Heart left ventricle (tissue), 16 donors: ENCODE results near the gene IL19. TPM values are rescaled to one million over a fixed set of nuclear protein-coding genes. Genes with fewer than 3 reads are reported as not detected.

Source experiments
- ATAC-seq, 4 donors: fragments of 200-7000 bp; cut with Tn5 transposase; one replicate each; pipeline ENCODE4 v1.9.1; 2020 to 2022; ENCODE audit warnings: moderate library complexity in 4 of 4, mild to moderate bottlenecking in 3 of 4, moderate number of reproducible peaks in 1 of 4
- DNase-seq, 5 donors: peaks; one replicate each; pipeline ENCODE4 v3.0.0-alpha.2; 2020
- H3K27ac ChIP-seq, 12 donors: fragments of 200-600 bp; sonication (generic) in 4 of 12; one replicate each; pipeline versions ENCODE4 v1.5.0 to v1.8.0; 2016 to 2022; ENCODE audit warnings: mild to moderate bottlenecking in 2 of 12
- H3K27me3 ChIP-seq, 9 donors: fragments of 200-600 bp; sonication (generic) in 2 of 9; one replicate each; pipeline versions ENCODE4 v1.5.1 to v1.8.0; 2016 to 2022; ENCODE audit warnings: mild to moderate bottlenecking in 3 of 9
- H3K36me3 ChIP-seq, 9 donors: fragments of 200-600 bp; sonication (generic) in 2 of 9; one replicate each; pipeline versions ENCODE4 v1.5.0 to v1.8.0; 2018 to 2022; ENCODE audit warnings: mild to moderate bottlenecking in 2 of 9
- H3K4me1 ChIP-seq, 12 donors: fragments of 200-600 bp; sonication (generic) in 4 of 12; one replicate each; pipeline versions ENCODE4 v1.5.0 to v1.8.0; 2016 to 2022; ENCODE audit warnings: mild to moderate bottlenecking in 3 of 12
- H3K4me3 ChIP-seq, 12 donors: fragments of 200-600 bp; sonication (generic) in 4 of 12; one replicate each; pipeline versions ENCODE4 v1.5.0 to v1.8.0; 2017 to 2022; ENCODE audit warnings: mild to moderate bottlenecking in 9 of 12, moderate library complexity in 4 of 12
- H3K9me3 ChIP-seq, 12 donors: fragments of 200-600 bp; sonication (generic) in 4 of 12; one replicate each; pipeline versions ENCODE4 v1.5.0 to v1.8.0; 2016 to 2022; ENCODE audit warnings: mild to moderate bottlenecking in 1 of 12
- CTCF ChIP-seq, 12 donors: fragments of 200-600 bp; sonication (generic) in 4 of 12; IDR thresholded peaks; one replicate each; pipeline versions ENCODE4 v1.5.0 to v1.8.0; 2018 to 2022; ENCODE audit warnings: antibody characterized with exemption in 12 of 12, mild to moderate bottlenecking in 5 of 12
- POLR2A ChIP-seq, 2 donors: fragments of 450-650 bp; IDR thresholded peaks; one replicate each; pipeline ENCODE4 v1.6.1; 2017; ENCODE audit warnings: antibody characterized with exemption in 2 of 2, mild to moderate bottlenecking in 2 of 2, moderate library complexity in 2 of 2
- WGBS, 4 donors: extraction: QIAGEN DNeasy Blood & Tissue Kit in 2 of 4; methylation state at CpG; one replicate each; pipeline versions ENCODE4 v1.1.5 to v1.1.7; 2013 to 2018; 5-methylcytosine and 5-hydroxymethylcytosine counted together
- intact Hi-C, 10 donors: fragments of 100-400 bp; cut with DNase I; formaldehyde crosslinking; loops; one replicate each; pipeline versions ENCODE4 v1.11.1 to v1.14.2; 2022
- polyA plus RNA-seq, 2 donors: library from polyadenylated mRNA; stranded (reverse); fragments of 200-250 nt; gene quantifications; one replicate each; pipeline ENCODE4 v1.2.3, GENCODE V29; 2013
- total RNA-seq, 9 donors: library from RNA; depleted of rRNA in 2 of 9; stranded (reverse); fragments of >200 nt in 2 of 9; fragmentation: NEBNext Ultra II Directional in 3 of 9; extraction: Animal tissue kit (Norgen Biotek cat#: 25700) in 3 of 9; gene quantifications; one replicate each; pipeline versions ENCODE4 v1.1.0 to v1.2.4, GENCODE V29; 2016 to 2023
- donor health status: ischemic (EF 13 %, LVEDD 7.1; RV severe dilation, severe dysfunction).
- donor health status: healthy with polysubstance abuse.
- donor health status: DM: no; HTN: yes; CAD: no.
- donor health status: DM: no; HTN: no; CAD: no.
- donor health status: ischemic (EF 25% LVEDD 6.9; RV normal size, moderate dysfunction).
- donor health status: ischemic (EF 25% LVEDD 5.7; RV mildly dilated, moderate dysfunction).
- donor health status: healthy.
- donor health status: DM: yes; HTN: yes; CAD: no.
- donor health status: ischemic (EF 35%, LVEDD 5.7; RV mildly dilated, moderate dysfunction).
- donor health status: nonischemic (EF 11% LVEDD 7.7; RV severe dilation, severe dysfunction).
- donor health status: DM: yes; HTN: yes; CAD: no.
- donor health status: PGD.
- donor health status: ischemic (EF 29% LVEDD 5.4; RV normal size, mild dysfunction).
- donor health status: nonischemic (EF 23%, LVEDD 6.1; RV moderate dilation, normal function).

Gene IL19
- total and polyA plus RNA-seq, 11 donors, result not detected

GRCh38 chr1:206745301-206745700 lies 25.3 kb upstream of the IL19 start:
- H3K4me3 ChIP-seq, result no peak overlapping the region
- no peak overlapping the region for H3K27ac ChIP-seq
- ATAC-seq (no peak), DNase-seq (no peak)
- no peaks in the 10 kb centered on the region for H3K9me3 ChIP-seq
- H3K4me1 ChIP-seq, result peaks cover 0 to 25% (median 0%) of the 10 kb centered on the region in 12 donors
- no peaks in the 10 kb centered on the region for H3K36me3 ChIP-seq
- intact Hi-C loops, result no loop called here
- H3K27me3 ChIP-seq, result no peaks in the 10 kb centered on the region
- 94 to 100% (median 97%) methylated on average over 1 of the region's 1 CpG for WGBS, 4 donors
- TF ChIP-seq POLR2A (IDR thresholded peaks at IDR 0.05) (no peak), CTCF (IDR thresholded peaks at IDR 0.05) (no peak)

DNA sequence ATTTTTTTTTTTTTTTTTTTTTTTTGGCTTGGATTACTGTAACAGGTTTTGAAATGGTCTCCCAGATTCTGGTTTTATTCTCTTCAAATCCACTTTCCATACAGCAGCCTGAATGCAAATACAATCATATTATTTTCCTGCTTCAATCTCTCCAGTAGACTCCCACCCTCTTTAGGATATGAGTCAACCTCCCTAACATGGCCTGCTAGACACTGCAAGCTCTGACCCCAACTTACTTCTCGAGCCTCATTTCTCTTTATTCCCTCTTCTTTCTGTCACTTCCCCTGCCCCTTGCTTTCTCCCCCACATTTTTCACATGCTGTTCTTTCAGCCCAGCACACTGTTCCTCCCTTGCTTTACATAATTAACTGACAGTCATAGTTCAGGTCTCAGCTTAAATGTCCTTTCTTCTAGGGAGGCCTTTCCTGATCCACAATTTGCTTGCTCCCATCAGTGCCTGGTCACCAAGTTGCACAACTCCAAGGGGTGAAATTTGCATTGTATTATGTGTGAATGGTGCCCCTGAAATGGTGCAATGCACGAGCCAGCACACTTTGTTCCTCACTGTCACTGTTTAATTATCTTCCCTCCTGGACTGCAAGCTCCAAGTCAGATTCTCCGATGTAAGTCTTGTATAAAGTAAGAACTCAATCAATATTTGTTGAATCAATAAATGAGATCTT lies 22.1 kb upstream of the IL19 start:
- no peak for TF ChIP-seq CTCF (IDR thresholded peaks at IDR 0.05)
- TF ChIP-seq POLR2A (IDR thresholded peaks at IDR 0.05), result no peak
- DNase-seq (no peak), ATAC-seq (no peak)
- Histone ChIP-seq H3K36me3 (no peaks in the 10 kb centered on the region), H3K4me1 (peaks cover 0 to 28% (median 0%) of the 10 kb centered on the region in 12 donors), H3K4me3 (no peak overlapping the region), H3K9me3 (no peaks in the 10 kb centered on the region), H3K27me3 (no peaks in the 10 kb centered on the region), H3K27ac (no peak overlapping the region)
- WGBS, 4 donors, result 85 to 88% (median 86%) methylated on average over 3 of the region's 3 CpGs
- intact Hi-C loops, result no loop called here

DNA sequence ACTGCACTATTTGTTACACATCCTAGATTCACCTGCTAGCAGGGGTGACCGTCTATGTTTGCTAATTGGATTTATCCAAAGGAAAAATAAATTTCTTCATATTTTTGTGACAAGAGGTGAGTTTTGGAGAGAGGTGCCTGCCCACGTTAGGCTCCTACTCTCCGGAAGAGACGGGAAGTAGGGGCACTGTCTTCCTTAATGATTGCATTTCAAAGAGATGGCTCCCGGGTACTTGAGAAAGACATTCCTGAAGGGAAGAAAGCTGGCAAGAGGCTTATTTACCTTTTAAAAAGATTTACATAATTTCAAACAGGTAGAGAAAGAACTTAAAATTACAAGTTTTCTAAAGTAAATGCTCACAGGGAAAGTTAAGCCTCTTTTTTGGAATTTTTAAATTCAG lies 18.7 kb upstream of the IL19 start:
- Histone ChIP-seq H3K27me3 (no peaks in the 10 kb centered on the region), H3K9me3 (peaks cover 0 to 6% (median 0%) of the 10 kb centered on the region in 12 donors), H3K36me3 (no peaks in the 10 kb centered on the region), H3K4me1 (peaks cover 0 to 17% (median 0%) of the 10 kb centered on the region in 12 donors), H3K4me3 (no peak overlapping the region), H3K27ac (no peak overlapping the region)
- ATAC-seq (no peak), DNase-seq (no peak)
- intact Hi-C loops, result no loop called here
- 57 to 68% (median 65%) methylated on average over 5 of the region's 5 CpGs for WGBS, 4 donors
- TF ChIP-seq POLR2A (IDR thresholded peaks at IDR 0.05) (no peak), CTCF (IDR thresholded peaks at IDR 0.05) (no peak)

- no peak for TF ChIP-seq CTCF (IDR thresholded peaks at IDR 0.05)
- TF ChIP-seq POLR2A (IDR thresholded peaks at IDR 0.05), result no peak
- ATAC-seq (no peak), DNase-seq (no peak)
- H3K9me3 ChIP-seq, result peaks cover 0 to 6% (median 0%) of the 10 kb centered on the region in 12 donors
- H3K4me3 ChIP-seq, result no peak overlapping the region
- WGBS, 4 donors, result 85 to 94% (median 89%) methylated on average over 2 of the region's 2 CpGs
- peaks cover 0 to 17% (median 0%) of the 10 kb centered on the region in 12 donors for H3K4me1 ChIP-seq
- intact Hi-C loops, result no loop called here
- H3K36me3 ChIP-seq, result no peaks in the 10 kb centered on the region
- no peak overlapping the region for H3K27ac ChIP-seq
- no peaks in the 10 kb centered on the region for H3K27me3 ChIP-seq
These were observed 18.1 kb upstream of the IL19 start for GRCh38 chr1:206752481-206752880.
